ENCODE results near the gene MRPL34. TPM values are rescaled to one million over a fixed set of nuclear protein-coding genes. Genes with fewer than 3 reads are reported as not detected.
A peak's percentile ranks its signal among the peaks of the same experiment; 100 is the strongest.

MRPL34 gene
- total RNA-seq, 1 experiment from 2014 or later = 83.3 TPM

GRCh38 chr19:17309965-17310461 is 4.3 kb downstream of the MRPL34 start:
- no peak for DNase-seq (ENCODE audit: low read depth)

GRCh38 chr19:17311455-17312188 is 6.0 kb downstream of the MRPL34 start:
- peak; percentile 95 for DNase-seq (ENCODE audit: low read depth)

- no peak for DNase-seq (ENCODE audit: low read depth)
These were observed 6.8 kb downstream of the MRPL34 start for GRCh38 chr19:17312189-17313113.

GRCh38 chr19:17314007-17314593 is 8.4 kb downstream of the MRPL34 start:
- no peak for DNase-seq (ENCODE audit: low read depth)

- DNase-seq (ENCODE audit: low read depth) = no peak
These were observed 13.3 kb downstream of the MRPL34 start for GRCh38 chr19:17318966-17319365.

- no peak for DNase-seq (ENCODE audit: low read depth)
These were observed 14.0 kb downstream of the MRPL34 start for GRCh38 chr19:17319473-17320238.

- DNase-seq (ENCODE audit: low read depth) = no peak
These were observed 14.8 kb downstream of the MRPL34 start for GRCh38 chr19:17320435-17320834.

GRCh38 chr19:17321655-17322489 is 16.2 kb downstream of the MRPL34 start:
- DNase-seq (ENCODE audit: low read depth) = no peak

GRCh38 chr19:17322854-17323253 is 17.2 kb downstream of the MRPL34 start:
- no peak for DNase-seq (ENCODE audit: low read depth)

- DNase-seq (ENCODE audit: low read depth) = no peak
These were observed 17.8 kb downstream of the MRPL34 start for GRCh38 chr19:17323300-17323963.

- DNase-seq (ENCODE audit: low read depth) = no peak
These were observed 18.3 kb downstream of the MRPL34 start for GRCh38 chr19:17323964-17324332.

- DNase-seq (ENCODE audit: low read depth) = no peak
These were observed 18.9 kb downstream of the MRPL34 start for GRCh38 chr19:17324357-17325114.

- DNase-seq (ENCODE audit: low read depth) = no peak
These were observed 19.5 kb downstream of the MRPL34 start for GRCh38 chr19:17325133-17325532.

- no peak for DNase-seq (ENCODE audit: low read depth)
These were observed 20.4 kb downstream of the MRPL34 start for GRCh38 chr19:17325881-17326594.

- DNase-seq (ENCODE audit: low read depth) = no peak
These were observed 20.9 kb downstream of the MRPL34 start for GRCh38 chr19:17326595-17326966.

- no peak for DNase-seq (ENCODE audit: low read depth)
These were observed 21.5 kb downstream of the MRPL34 start for GRCh38 chr19:17327068-17327653.

- no peak for DNase-seq (ENCODE audit: low read depth)
These were observed 22.2 kb downstream of the MRPL34 start for GRCh38 chr19:17327654-17328516.

Data from M059J (cell line).